Measurements from ENCODE around the gene EHD4.

The EHD4 gene

GRCh38 chr15:41866872-41867579 is 105.3 kb downstream of the EHD4 start:
- Histone ChIP-seq H3K9me2 (ENCODE audit: low read depth, low read length) (no peaks in the 10 kb centered on the region), H3F3A (ENCODE audit: insufficient read depth, low read length) (no peaks in the 10 kb centered on the region), H2AFZ (ENCODE audit: low read length) (no peak overlapping the region), H3K27ac (ENCODE audit: low read depth, low read length, poor library complexity, severe bottlenecking) (no peak overlapping the region), H3K4me1 (ENCODE audit: insufficient read depth, low read length, severe bottlenecking) (no peaks in the 10 kb centered on the region), H3K9me3 (ENCODE audit: low read length) (no peaks in the 10 kb centered on the region), H3K4me3 (ENCODE audit: low read depth, low read length, poor library complexity, severe bottlenecking) (no peak overlapping the region), H3K79me2 (ENCODE audit: insufficient read depth, low read length) (no peaks in the 10 kb centered on the region), H3K36me3 (ENCODE audit: insufficient read depth, low read length) (no peaks in the 10 kb centered on the region), H4K20me1 (ENCODE audit: insufficient read depth, low read length) (no peaks in the 10 kb centered on the region), H3K9ac (ENCODE audit: low read length) (no peak overlapping the region), H3K4me2 (ENCODE audit: low read length) (no peak overlapping the region), H3K27me3 (ENCODE audit: insufficient read depth, low read length) (peaks cover 3% of the 10 kb centered on the region; the same call in 1 of the 2 replicates)
- TF ChIP-seq EZH2 (IDR thresholded peaks at IDR 0.05; ENCODE audit: borderline replicate concordance, low read length): no peak
- no peak for TF ChIP-seq CTCF (IDR thresholded peaks at IDR 0.05; ENCODE audit: low read length)

- Histone ChIP-seq H3K79me2 (ENCODE audit: insufficient read depth, low read length) (no peaks in the 10 kb centered on the region), H3K4me1 (ENCODE audit: insufficient read depth, low read length, severe bottlenecking) (no peaks in the 10 kb centered on the region), H2AFZ (ENCODE audit: low read length) (no peak overlapping the region), H4K20me1 (ENCODE audit: insufficient read depth, low read length) (no peaks in the 10 kb centered on the region), H3F3A (ENCODE audit: insufficient read depth, low read length) (no peaks in the 10 kb centered on the region), H3K9ac (ENCODE audit: low read length) (no peak overlapping the region), H3K4me2 (ENCODE audit: low read length) (no peak overlapping the region), H3K27ac (ENCODE audit: low read depth, low read length, poor library complexity, severe bottlenecking) (no peak overlapping the region), H3K4me3 (ENCODE audit: low read depth, low read length, poor library complexity, severe bottlenecking) (no peak overlapping the region), H3K9me3 (ENCODE audit: low read length) (no peaks in the 10 kb centered on the region), H3K9me2 (ENCODE audit: low read depth, low read length) (no peaks in the 10 kb centered on the region), H3K36me3 (ENCODE audit: insufficient read depth, low read length) (no peaks in the 10 kb centered on the region), H3K27me3 (ENCODE audit: insufficient read depth, low read length) (peaks cover 8% of the 10 kb centered on the region; the same call in 1 of the 2 replicates)
- TF ChIP-seq CTCF (IDR thresholded peaks at IDR 0.05; ENCODE audit: low read length): no peak
- TF ChIP-seq EZH2 (IDR thresholded peaks at IDR 0.05; ENCODE audit: borderline replicate concordance, low read length): no peak
Measured at GRCh38 chr15:41866263-41866703, 106.1 kb downstream of the EHD4 start.

GRCh38 chr15:41865490-41866055 is 106.8 kb downstream of the EHD4 start:
- no peaks in the 10 kb centered on the region for H4K20me1 ChIP-seq (ENCODE audit: insufficient read depth, low read length)
- no peaks in the 10 kb centered on the region for H3K9me3 ChIP-seq (ENCODE audit: low read length)
- H3K36me3 ChIP-seq (ENCODE audit: insufficient read depth, low read length): no peaks in the 10 kb centered on the region
- no peak overlapping the region for H3K4me2 ChIP-seq (ENCODE audit: low read length)
- TF ChIP-seq EZH2 (IDR thresholded peaks at IDR 0.05; ENCODE audit: borderline replicate concordance, low read length): no peak
- no peak for TF ChIP-seq CTCF (IDR thresholded peaks at IDR 0.05; ENCODE audit: low read length)
- no peak overlapping the region for H3K9ac ChIP-seq (ENCODE audit: low read length)
- H3F3A ChIP-seq (ENCODE audit: insufficient read depth, low read length): no peaks in the 10 kb centered on the region
- no peak overlapping the region for H3K27ac ChIP-seq (ENCODE audit: low read depth, low read length, poor library complexity, severe bottlenecking)
- no peak overlapping the region for H3K4me3 ChIP-seq (ENCODE audit: low read depth, low read length, poor library complexity, severe bottlenecking)
- H3K4me1 ChIP-seq (ENCODE audit: insufficient read depth, low read length, severe bottlenecking): no peaks in the 10 kb centered on the region
- no peaks in the 10 kb centered on the region for H3K9me2 ChIP-seq (ENCODE audit: low read depth, low read length)
- peaks cover 8% of the 10 kb centered on the region; the same call in 1 of the 2 replicates for H3K27me3 ChIP-seq (ENCODE audit: insufficient read depth, low read length)
- no peaks in the 10 kb centered on the region for H3K79me2 ChIP-seq (ENCODE audit: insufficient read depth, low read length)
- no peak overlapping the region for H2AFZ ChIP-seq (ENCODE audit: low read length)
